SK-N-SH treated with all-trans-retinoic acid at 6 μM for 48 hours (cell line): ENCODE data around the gene RGS7.

Source experiments
- ATAC-seq: fragments of 200-7000 bp; cut with Tn5 transposase; 3 replicates; pipeline ENCODE4 v1.9.1; 2020; ENCODE audit warnings: mild to moderate bottlenecking, moderate library complexity
- ARNTL ChIP-seq: fragments of 450-650 bp; formaldehyde crosslinking; IDR thresholded peaks from 2 replicates; pipeline ENCODE4 v1.5.0; 2020; ENCODE audit warnings: low read depth, mild to moderate bottlenecking, moderate library complexity, borderline replicate concordance
- CREB5 ChIP-seq: fragments of 250-450 bp; sonication (Bioruptor Pico); IDR thresholded peaks from 2 replicates; pipeline ENCODE4 v1.5.1; 2020; ENCODE audit warnings: low read depth, mild to moderate bottlenecking, moderate library complexity
- CSDC2 ChIP-seq: fragments of 250-450 bp; sonication (Bioruptor Pico); IDR thresholded peaks from 2 replicates; pipeline ENCODE4 v1.5.0; 2020; ENCODE audit warnings: mild to moderate bottlenecking, moderate library complexity
- CSRNP3 ChIP-seq: fragments of 250-450 bp; sonication (Bioruptor Pico); IDR thresholded peaks from 2 replicates; pipeline ENCODE4 v1.5.1; 2021; ENCODE audit warnings: mild to moderate bottlenecking, moderate library complexity
- GLIS3 ChIP-seq: fragments of 250-450 bp; sonication (Bioruptor Pico); IDR thresholded peaks from 2 replicates; pipeline ENCODE4 v1.5.0; 2020; ENCODE audit warnings: mild to moderate bottlenecking, moderate library complexity
- ISL1 ChIP-seq: fragments of 250-450 bp; sonication (Bioruptor Pico); IDR thresholded peaks from 2 replicates; pipeline ENCODE4 v2.1.2; 2022; ENCODE audit warnings: mild to moderate bottlenecking, moderate library complexity
- OSR1 ChIP-seq: fragments of 250-450 bp; sonication (Bioruptor Pico); IDR thresholded peaks from 2 replicates; pipeline ENCODE4 v1.8.0; 2022; ENCODE audit warnings: moderate library complexity, mild to moderate bottlenecking, inconsistent platforms
- POU6F1 ChIP-seq: fragments of 250-450 bp; sonication (Bioruptor Pico); IDR thresholded peaks from 2 replicates; pipeline ENCODE4 v1.8.0; 2021; ENCODE audit warnings: low read depth, mild to moderate bottlenecking, moderate library complexity, borderline replicate concordance
- PPARA ChIP-seq: fragments of 250-450 bp; sonication (Bioruptor Pico); IDR thresholded peaks from 2 replicates; pipeline ENCODE4 v1.5.0; 2020; ENCODE audit warnings: mild to moderate bottlenecking, borderline replicate concordance
- RARB ChIP-seq: fragments of 250-450 bp; sonication (Bioruptor Pico); IDR thresholded peaks from 2 replicates; pipeline ENCODE4 v1.8.0; 2021; ENCODE audit warnings: mild to moderate bottlenecking, moderate library complexity
- SNAI2 ChIP-seq: fragments of 250-450 bp; sonication (Bioruptor Pico); IDR thresholded peaks from 2 replicates; pipeline ENCODE4 v1.5.0; 2020; ENCODE audit warnings: mild to moderate bottlenecking, moderate library complexity
- TCF4 ChIP-seq: fragments of 250-450 bp; sonication (Bioruptor Pico); IDR thresholded peaks from 2 replicates; pipeline ENCODE4 v1.8.0; 2021; ENCODE audit warnings: mild to moderate bottlenecking, moderate library complexity, borderline replicate concordance
- TOX ChIP-seq: fragments of 250-450 bp; sonication (Bioruptor Pico); IDR thresholded peaks from 2 replicates; pipeline ENCODE4 v1.8.0; 2021; ENCODE audit warnings: mild to moderate bottlenecking, moderate library complexity, borderline replicate concordance
- ZC3H10 ChIP-seq: fragments of 250-450 bp; sonication (Bioruptor Pico); IDR thresholded peaks from 2 replicates; pipeline ENCODE4 v1.5.1; 2021; ENCODE audit warnings: mild to moderate bottlenecking, moderate library complexity
- ZFP3 ChIP-seq: fragments of 250-450 bp; sonication (Bioruptor Pico); IDR thresholded peaks from 2 replicates; pipeline ENCODE4 v1.5.0; 2020; ENCODE audit warnings: mild to moderate bottlenecking, moderate library complexity
- ZFP30 ChIP-seq: fragments of 450-650 bp; formaldehyde crosslinking; IDR thresholded peaks from 2 replicates; pipeline ENCODE4 v1.5.0; 2022; ENCODE audit warnings: mild to moderate bottlenecking, moderate library complexity
- ZNF565 ChIP-seq: fragments of 450-650 bp; formaldehyde crosslinking; conservative IDR thresholded peaks from 2 replicates; pipeline ENCODE4 v1.5.0; 2020; ENCODE audit warnings: low read depth, mild to moderate bottlenecking, moderate library complexity
- ZNF70 ChIP-seq: fragments of 450-650 bp; formaldehyde crosslinking; IDR thresholded peaks from 2 replicates; pipeline ENCODE4 v1.5.0; 2020; ENCODE audit warnings: mild to moderate bottlenecking, moderate library complexity
- ZNF8 ChIP-seq: fragments of 450-650 bp; formaldehyde crosslinking; IDR thresholded peaks from 2 replicates; pipeline ENCODE4 v1.5.0; 2020; ENCODE audit warnings: mild to moderate bottlenecking, moderate library complexity
- TF ChIP-seq, protein P1 (sequence below): fragments of 250-450 bp; sonication (Bioruptor Pico); IDR thresholded peaks from 2 replicates; pipeline ENCODE4 v1.8.0; 2020; ENCODE audit warnings: mild to moderate bottlenecking, moderate library complexity, borderline replicate concordance
- TF ChIP-seq, protein P2 (sequence below): fragments of 250-450 bp; sonication (Bioruptor Pico); IDR thresholded peaks from 2 replicates; pipeline ENCODE4 v1.5.0; 2020; ENCODE audit warnings: mild to moderate bottlenecking, moderate library complexity

The RGS7 gene

DNA sequence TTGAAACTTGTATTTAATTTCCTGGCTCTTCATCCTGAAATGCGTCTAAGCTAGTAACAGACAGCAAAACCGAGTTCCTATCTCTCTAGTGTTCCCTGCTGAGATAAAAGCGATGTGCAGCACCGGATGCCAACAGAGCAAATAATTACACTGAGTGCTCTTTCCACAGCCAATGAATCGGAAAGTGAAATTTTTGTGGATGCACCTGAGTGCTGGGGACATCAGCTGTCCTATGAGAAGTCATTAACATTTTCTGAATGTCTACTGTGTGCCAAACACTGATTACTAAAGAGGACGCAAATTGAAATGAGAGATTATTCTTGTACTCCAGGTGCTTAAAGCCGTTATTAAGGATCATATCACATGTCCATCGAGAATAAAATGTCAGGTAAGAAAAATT, 278.0 kb downstream of the RGS7 start:
- ATAC-seq = no peak
- TF ChIP-seq ZNF70 (no peak), ZFP30 (CRISPR knock-in tag) (no peak)
- TF ChIP-seq, protein P1, sequence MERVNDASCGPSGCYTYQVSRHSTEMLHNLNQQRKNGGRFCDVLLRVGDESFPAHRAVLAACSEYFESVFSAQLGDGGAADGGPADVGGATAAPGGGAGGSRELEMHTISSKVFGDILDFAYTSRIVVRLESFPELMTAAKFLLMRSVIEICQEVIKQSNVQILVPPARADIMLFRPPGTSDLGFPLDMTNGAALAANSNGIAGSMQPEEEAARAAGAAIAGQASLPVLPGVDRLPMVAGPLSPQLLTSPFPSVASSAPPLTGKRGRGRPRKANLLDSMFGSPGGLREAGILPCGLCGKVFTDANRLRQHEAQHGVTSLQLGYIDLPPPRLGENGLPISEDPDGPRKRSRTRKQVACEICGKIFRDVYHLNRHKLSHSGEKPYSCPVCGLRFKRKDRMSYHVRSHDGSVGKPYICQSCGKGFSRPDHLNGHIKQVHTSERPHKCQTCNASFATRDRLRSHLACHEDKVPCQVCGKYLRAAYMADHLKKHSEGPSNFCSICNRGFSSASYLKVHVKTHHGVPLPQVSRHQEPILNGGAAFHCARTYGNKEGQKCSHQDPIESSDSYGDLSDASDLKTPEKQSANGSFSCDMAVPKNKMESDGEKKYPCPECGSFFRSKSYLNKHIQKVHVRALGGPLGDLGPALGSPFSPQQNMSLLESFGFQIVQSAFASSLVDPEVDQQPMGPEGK = no peak

DNA sequence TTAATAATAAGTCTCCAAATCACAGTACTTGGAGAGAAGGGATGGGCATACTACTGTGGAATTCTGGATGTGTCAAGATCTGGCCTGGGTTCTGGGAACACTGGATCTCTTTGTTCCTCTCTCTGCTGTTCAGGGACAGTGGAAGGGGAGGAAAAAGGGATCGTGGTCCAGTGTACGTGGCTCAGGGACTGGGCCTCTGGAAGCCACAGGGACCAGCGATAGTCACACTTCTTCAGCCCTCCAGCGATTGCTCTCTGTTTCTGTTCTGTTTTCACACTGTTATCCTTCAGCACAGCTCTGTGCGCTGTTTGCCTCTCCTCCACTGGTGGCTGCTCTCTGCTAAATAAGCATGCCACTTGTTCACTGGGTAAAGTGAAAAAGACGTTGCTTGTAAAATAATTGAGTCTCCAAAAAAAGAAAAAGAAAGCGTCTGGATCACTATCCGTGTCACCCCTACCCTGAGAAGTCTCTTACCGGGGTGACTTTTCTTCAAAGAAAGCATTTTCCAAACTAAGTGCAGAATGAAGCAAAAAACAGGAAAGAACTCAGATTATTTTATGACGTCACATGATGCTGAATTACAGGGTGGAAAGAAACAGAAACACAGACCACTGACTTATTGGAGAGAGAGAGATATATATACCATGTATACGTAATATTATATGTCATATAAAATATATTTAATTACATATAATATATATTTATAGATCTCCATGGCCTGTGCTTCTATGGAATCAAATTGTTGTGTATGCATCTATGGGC, 279.4 kb downstream of the RGS7 start:
- no peak for TF ChIP-seq CSRNP3 (CRISPR knock-in tag)
- no peak for TF ChIP-seq TOX (CRISPR knock-in tag)
- no peak for TF ChIP-seq ZNF8
- TF ChIP-seq ZNF70 = no peak
- TF ChIP-seq, protein P1 = no peak
- no peak for TF ChIP-seq ISL1 (CRISPR knock-in tag)
- TF ChIP-seq GLIS3 (CRISPR knock-in tag) = no peak
- no peak for TF ChIP-seq CSDC2 (CRISPR knock-in tag)
- TF ChIP-seq POU6F1 (CRISPR knock-in tag) = no peak
- no peak for TF ChIP-seq CREB5
- no peak for TF ChIP-seq PPARA (CRISPR knock-in tag)
- no peak for TF ChIP-seq TCF4 (CRISPR knock-in tag)
- no peak for TF ChIP-seq ZFP30 (CRISPR knock-in tag)
- TF ChIP-seq RARB (CRISPR knock-in tag) = no peak
- TF ChIP-seq OSR1 (CRISPR knock-in tag) = no peak
- ATAC-seq = no peak

- TF ChIP-seq ZNF70 (no peak), TOX (CRISPR knock-in tag) (no peak), CSDC2 (CRISPR knock-in tag) (no peak), ZC3H10 (CRISPR knock-in tag) (no peak), PPARA (CRISPR knock-in tag) (no peak), TCF4 (CRISPR knock-in tag) (no peak), ZFP30 (CRISPR knock-in tag) (no peak), GLIS3 (CRISPR knock-in tag) (no peak), ISL1 (CRISPR knock-in tag) (no peak), SNAI2 (CRISPR knock-in tag) (no peak), CSRNP3 (CRISPR knock-in tag) (no peak), ARNTL (CRISPR knock-in tag) (no peak), ZFP3 (CRISPR knock-in tag) (no peak), ZNF565 (CRISPR knock-in tag) (no peak)
- TF ChIP-seq, protein P2, sequence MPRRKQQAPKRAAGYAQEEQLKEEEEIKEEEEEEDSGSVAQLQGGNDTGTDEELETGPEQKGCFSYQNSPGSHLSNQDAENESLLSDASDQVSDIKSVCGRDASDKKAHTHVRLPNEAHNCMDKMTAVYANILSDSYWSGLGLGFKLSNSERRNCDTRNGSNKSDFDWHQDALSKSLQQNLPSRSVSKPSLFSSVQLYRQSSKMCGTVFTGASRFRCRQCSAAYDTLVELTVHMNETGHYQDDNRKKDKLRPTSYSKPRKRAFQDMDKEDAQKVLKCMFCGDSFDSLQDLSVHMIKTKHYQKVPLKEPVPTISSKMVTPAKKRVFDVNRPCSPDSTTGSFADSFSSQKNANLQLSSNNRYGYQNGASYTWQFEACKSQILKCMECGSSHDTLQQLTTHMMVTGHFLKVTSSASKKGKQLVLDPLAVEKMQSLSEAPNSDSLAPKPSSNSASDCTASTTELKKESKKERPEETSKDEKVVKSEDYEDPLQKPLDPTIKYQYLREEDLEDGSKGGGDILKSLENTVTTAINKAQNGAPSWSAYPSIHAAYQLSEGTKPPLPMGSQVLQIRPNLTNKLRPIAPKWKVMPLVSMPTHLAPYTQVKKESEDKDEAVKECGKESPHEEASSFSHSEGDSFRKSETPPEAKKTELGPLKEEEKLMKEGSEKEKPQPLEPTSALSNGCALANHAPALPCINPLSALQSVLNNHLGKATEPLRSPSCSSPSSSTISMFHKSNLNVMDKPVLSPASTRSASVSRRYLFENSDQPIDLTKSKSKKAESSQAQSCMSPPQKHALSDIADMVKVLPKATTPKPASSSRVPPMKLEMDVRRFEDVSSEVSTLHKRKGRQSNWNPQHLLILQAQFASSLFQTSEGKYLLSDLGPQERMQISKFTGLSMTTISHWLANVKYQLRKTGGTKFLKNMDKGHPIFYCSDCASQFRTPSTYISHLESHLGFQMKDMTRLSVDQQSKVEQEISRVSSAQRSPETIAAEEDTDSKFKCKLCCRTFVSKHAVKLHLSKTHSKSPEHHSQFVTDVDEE (CRISPR knock-in tag) = no peak
- no peak for ATAC-seq
Observed at GRCh38 chr1:241074507-241074906, 282.5 kb downstream of the RGS7 start.
